K562 (cell line): ENCODE results near the gene SRPK1. TPM values are rescaled to one million over a fixed set of nuclear protein-coding genes. Genes with fewer than 3 reads are reported as not detected.

Source experiments
- ATAC-seq: fragments of 200-7000 bp; cut with Tn5 transposase; 3 replicates; pipeline ENCODE4 v1.9.1; 2020; ENCODE audit warnings: moderate library complexity
- BruUV-seq: library from RNA; stranded (reverse); fragments of 400-500 nt; replicated peaks from 2 replicates; lab custom pipeline; 2021; lab: Mats Ljungman, UMichigan
- CTCF ChIA-PET: fragments of 300-600 bp; formaldehyde crosslinking; extraction: SDS; loops from one replicate; lab custom pipeline; 2021; ENCODE audit warnings: low intra/inter-chr PET ratio; lab: Yijun Ruan, JAX
- POLR2A ChIA-PET: fragments of 300-600, 350-650 bp; sonication (Branson Sonifier 250); formaldehyde crosslinking; extraction: SDS; loops from one replicate; lab custom pipeline; 2021; ENCODE audit warnings: antibody characterized with exemption, inconsistent platforms; lab: Yijun Ruan, JAX
- DNase-seq, 4 experiments: peaks; one replicate each; pipeline versions ENCODE4 v3.0.0 to v3.0.0-alpha.2; 2011 to 2018; ENCODE audit warnings: low spot score in 3 of 4, mixed read lengths in 3 of 4; ENCODE audit errors: extremely low read depth in 1 of 4
- FAIRE-seq: peaks from 2 replicates; lab custom pipeline; 2011; peaks lifted over from hg19 to GRCh38; lab: Jason Lieb, UNC
- H2AFZ ChIP-seq: 2 replicates; pipeline ENCODE4 v1.6.0; 2011; ENCODE audit warnings: low read depth, low read length, control low read depth, inconsistent platforms
- H3K27ac ChIP-seq: fragments of 200-600 bp; 3 replicates; pipeline ENCODE4 v1.8.0; 2011; ENCODE audit warnings: low read depth, mild to moderate bottlenecking, control low read depth, inconsistent platforms, low read length, moderate library complexity, mixed read lengths; ENCODE audit errors: extremely low read depth
- H3K27me3 ChIP-seq, 2 experiments: fragments of 300-600 bp in 1 of 2; 2 replicates in 1 of 2; 3 replicates in 1 of 2; pipeline versions ENCODE4 v1.6.0 to v1.8.0; 2011; ENCODE audit warnings: inconsistent platforms in 2 of 2, low read length in 2 of 2, mild to moderate bottlenecking in 1 of 2, mixed read lengths in 1 of 2, moderate library complexity in 1 of 2; ENCODE audit not compliant: control insufficient read depth in 2 of 2, insufficient read depth in 2 of 2
- H3K36me3 ChIP-seq: fragments of 300-600 bp; 3 replicates; pipeline ENCODE4 v1.8.0; 2011; ENCODE audit warnings: mild to moderate bottlenecking, low read length, inconsistent platforms; ENCODE audit not compliant: control insufficient read depth, insufficient read depth
- H3K4me1 ChIP-seq, 2 experiments: fragments of 200-600 bp in 1 of 2; replicated peaks in 1 of 2; 2 replicates in 1 of 2; 3 replicates in 1 of 2; pipeline versions ENCODE4 v1.5.1 to v1.8.0; 2011; ENCODE audit warnings: inconsistent platforms in 2 of 2, low read length in 2 of 2, mild to moderate bottlenecking in 1 of 2, mixed read lengths in 1 of 2, moderate library complexity in 1 of 2; ENCODE audit not compliant: control insufficient read depth in 2 of 2, insufficient read depth in 2 of 2
- H3K4me2 ChIP-seq: 2 replicates; pipeline ENCODE4 v1.6.1; 2011; ENCODE audit warnings: low read length, control low read depth, inconsistent platforms, mixed read lengths; ENCODE audit not compliant: insufficient read depth
- H3K4me3 ChIP-seq: fragments of 200-600 bp; sonication (generic), shearing (Covaris generic); 2 replicates; pipeline ENCODE4 v1.5.1; 2016; ENCODE audit warnings: control low read depth, inconsistent platforms
- H3K79me2 ChIP-seq: fragments of 200-600 bp; 3 replicates; pipeline ENCODE4 v1.8.0; 2011; ENCODE audit warnings: low read length, inconsistent platforms; ENCODE audit not compliant: control insufficient read depth, insufficient read depth
- H3K9ac ChIP-seq, 2 experiments: 2 replicates each; pipeline versions ENCODE4 v1.6.0 to v1.6.1; 2011; ENCODE audit warnings: low read depth in 2 of 2, low read length in 2 of 2, control low read depth in 1 of 2, inconsistent platforms in 1 of 2, mild to moderate bottlenecking in 1 of 2, mixed read lengths in 1 of 2; ENCODE audit not compliant: insufficient read depth in 1 of 2
- H3K9me1 ChIP-seq: one replicate; pipeline ENCODE4 v1.6.0; 2011; ENCODE audit warnings: inconsistent platforms, mild to moderate bottlenecking, low read length, moderate library complexity; ENCODE audit not compliant: control insufficient read depth, insufficient read depth
- H3K9me3 ChIP-seq: replicated peaks from 2 replicates; pipeline ENCODE4 v1.5.1; 2011; ENCODE audit warnings: low read depth, low read length, inconsistent platforms; ENCODE audit not compliant: control insufficient read depth, insufficient read depth
- H4K20me1 ChIP-seq: replicated peaks from 2 replicates; pipeline ENCODE4 v1.6.1; 2011; ENCODE audit warnings: low read length, inconsistent platforms, mixed read lengths; ENCODE audit not compliant: control insufficient read depth, insufficient read depth
- BCOR ChIP-seq: fragments of 450-650 bp; IDR thresholded peaks from 2 replicates; pipeline ENCODE4 v1.6.1; 2016
- EGR1 ChIP-seq: fragments of 450-650 bp; conservative IDR thresholded peaks from 2 replicates; pipeline ENCODE4 v1.6.1; 2017; ENCODE audit warnings: mild to moderate bottlenecking
- ELF1 ChIP-seq: fragments of 200-800 bp; sonication (Bioruptor generic); IDR thresholded peaks from 2 replicates; pipeline ENCODE4 v1.6.1; 2016; ENCODE audit warnings: missing genetic modification characterization, missing compliant biosample characterization
- HNRNPK ChIP-seq: fragments of 200-400 bp; formaldehyde crosslinking; IDR thresholded peaks from one replicate; pipeline ENCODE4 v1.6.1; 2018; ENCODE audit warnings: mild to moderate bottlenecking, low read depth, low read length; ENCODE audit not compliant: poor library complexity, severe bottlenecking
- KDM1A ChIP-seq, 2 experiments: fragments of 450-650 bp; IDR thresholded peaks; 2 replicates each; pipeline ENCODE4 v1.6.1; 2016; ENCODE audit warnings: mild to moderate bottlenecking in 2 of 2
- NR2C2 ChIP-seq, 2 experiments: fragments of 200-800 bp in 1 of 2; sonication (Bioruptor generic) in 1 of 2; sonication (generic) in 1 of 2; formaldehyde crosslinking in 1 of 2; IDR thresholded peaks; 2 replicates each; pipeline versions ENCODE4 v1.6.1 to v1.8.0; 2016 to 2022; ENCODE audit warnings: mild to moderate bottlenecking in 1 of 2, missing compliant biosample characterization in 1 of 2, missing genetic modification characterization in 1 of 2, missing genetic modification reagents in 1 of 2
- RBM25 ChIP-seq: fragments of 200-400 bp; formaldehyde crosslinking; IDR thresholded peaks from 2 replicates; pipeline ENCODE4 v1.6.1; 2018; ENCODE audit warnings: low read length, low read depth, moderate library complexity; ENCODE audit not compliant: severe bottlenecking
- TFAP4 ChIP-seq: sonication (generic); formaldehyde crosslinking; IDR thresholded peaks from 2 replicates; pipeline ENCODE4 v1.8.0; 2022; ENCODE audit warnings: missing genetic modification reagents, mild to moderate bottlenecking, moderate library complexity, borderline replicate concordance
- ZNF740 ChIP-seq, 3 experiments: fragments of 200-800 bp in 1 of 3; sonication (Bioruptor generic) in 1 of 3; sonication (generic) in 1 of 3; formaldehyde crosslinking in 1 of 3; IDR thresholded peaks; 2 replicates each; pipeline versions ENCODE4 v1.6.1 to v1.8.0; 2016 to 2022; ENCODE audit warnings: mild to moderate bottlenecking in 2 of 3, missing compliant biosample characterization in 2 of 3, missing genetic modification characterization in 2 of 3, missing genetic modification reagents in 1 of 3
- WGBS: fragments of 100-300 bp; shearing (Covaris generic); methylation state at CpG from one replicate; pipeline ENCODE4 v1.1.6; 2016; ENCODE audit warnings: low coverage, mixed read lengths; ENCODE audit not compliant: insufficient coverage; ENCODE audit errors: missing lambda C conversion rate; 5-methylcytosine and 5-hydroxymethylcytosine counted together
- in situ Hi-C: fragments of 300-500 bp; cut with MboI; formaldehyde crosslinking; loops from 4 replicates; pipeline ENCODE4 v1.15.0; 2018; ENCODE audit warnings: inconsistent platforms, mixed read lengths
- intact Hi-C: fragments of 100-400 bp; cut with micrococcal nuclease; formaldehyde crosslinking; loops from 2 replicates; pipeline ENCODE4 v1.14.2; 2022
- polyA plus RNA-seq, 8 experiments: library from polyadenylated mRNA; depleted of rRNA in 4 of 8; stranded (reverse) in 5 of 8; unstranded in 3 of 8; fragments of >200 nt; fragmentation: Nextera tagmentation in 2 of 8; fragmentation: Illumina TruSeq in 1 of 8; extraction: Ambion mirVana in 2 of 8; extraction: Trizol in 1 of 8; gene quantifications; 2 replicates each; pipeline versions ENCODE4 v1.2.1 to v1.2.3, GENCODE V29; 2011 to 2014; ENCODE audit warnings: inconsistent platforms in 1 of 8, missing spikeins in 1 of 8
- total RNA-seq, 7 experiments: library from RNA; depleted of rRNA in 6 of 7; stranded (reverse); fragments of >200 nt in 6 of 7; fragmentation: Illumina TruSeq in 2 of 7; extraction: Trizol in 2 of 7; gene quantifications; 2 replicates each; pipeline versions ENCODE4 v1.2.1 to v1.2.3, GENCODE V29; 2011 to 2021; ENCODE audit warnings: low replicate concordance in 1 of 7

The SRPK1 gene
- total and polyA plus RNA-seq, 9 of the 15 experiments (the other 6 are each of a cell fraction or from before 2014, with no cell fraction given) = 99.6 to 185 (median 159) TPM

GRCh38 chr6:35795453-35796071 is 125.3 kb downstream of the SRPK1 start:
- WGBS = 2% methylated on average over 11 of the region's 11 CpGs
- Histone ChIP-seq H3K27ac (no peak overlapping the region), H3K9me1 (peaks cover 3% of the 10 kb centered on the region), H3K4me3 (no peak overlapping the region), H3K4me2 (no peak overlapping the region), H3K36me3 (no peaks in the 10 kb centered on the region), H3K9ac (no peak overlapping the region), H2AFZ (no peak overlapping the region), H3K27me3 (peaks cover 27 to 70% of the 10 kb centered on the region in 2 experiments), H3K4me1 (no peaks in the 10 kb centered on the region), H3K9me3 (no peaks in the 10 kb centered on the region), H4K20me1 (peaks cover 3% of the 10 kb centered on the region; the same call in 1 of the 2 replicates), H3K79me2 (no peaks in the 10 kb centered on the region)
- intact Hi-C loops (no loop called here), in situ Hi-C loops (no loop called here)
- POLR2A ChIA-PET = interaction anchor here (0.6 to 3.6 kb wide), 2 partner anchors 8 to 369 kb away, joined by 3 to 48 read pairs; no protein-coding TSS in a partner anchor
- CTCF ChIA-PET = no interaction called here
- no TSS peak for BruUV-seq
- no peak for FAIRE-seq
- TF ChIP-seq ELF1 (no peak), KDM1A (IDR thresholded peaks at IDR 0.05) (peak in 1 of 2 experiments; percentile 38; a peak in 1 of 4 replicates), ZNF740 (CRISPR knock-in tag; IDR thresholded peaks at IDR 0.05) (peak; percentile 7; the same call in 1 of the 2 replicates), ZNF740 (tag; IDR thresholded peaks at IDR 0.05) (no peak), EGR1 (0 out of 2 replicates have a peak, but pooled peaks have one; percentile 6), HNRNPK (no peak), BCOR (0 out of 2 replicates have a peak, but pooled peaks have one; percentile 47), TFAP4 (0 out of 2 replicates have a peak, but pooled peaks have one; percentile 9), RBM25 (peak; percentile 81), NR2C2 (CRISPR knock-in tag; IDR thresholded peaks at IDR 0.05) (no peak), NR2C2 (tag; IDR thresholded peaks at IDR 0.05) (no peak)
- peak in 3 of 4 experiments; percentile 17 to 21 (median 19) for DNase-seq
- no peak for ATAC-seq
